H1 (cell line): ENCODE results near the gene GSPT1. TPM values are rescaled to one million over a fixed set of nuclear protein-coding genes. Genes with fewer than 3 reads are reported as not detected.

Experiments used
- CTCF ChIA-PET: fragments of 300-600 bp; sonication (Branson Sonifier 250); formaldehyde crosslinking; loops from one replicate; lab custom pipeline; 2021; ENCODE audit not compliant: partially characterized antibody; lab: Charles Lee
- POLR2A ChIA-PET: fragments of 300-600 bp; sonication (Branson Sonifier 250); formaldehyde crosslinking; loops from one replicate; lab custom pipeline; 2021; ENCODE audit warnings: inconsistent platforms; ENCODE audit not compliant: partially characterized antibody; lab: Charles Lee
- DNase-seq, 2 experiments: peaks; one replicate each; pipeline versions ENCODE4 v3.0.0 to v3.0.0-alpha.2; 2010 to 2022; ENCODE audit warnings: low spot score in 2 of 2, low read depth in 1 of 2, mixed read lengths in 1 of 2
- FAIRE-seq: peaks from 2 replicates; lab custom pipeline; 2011; peaks lifted over from hg19 to GRCh38; lab: Jason Lieb, UNC
- H2AFZ ChIP-seq: 2 replicates; pipeline ENCODE4 v1.8.1; 2012; ENCODE audit warnings: low read length, inconsistent platforms
- H2AK5ac ChIP-seq: 2 replicates; pipeline ENCODE4 v1.6.1; 2013; ENCODE audit warnings: low read depth, low read length
- H2BK120ac ChIP-seq: replicated peaks from 2 replicates; pipeline ENCODE3; 2013; ENCODE audit warnings: low read depth, low read length, inconsistent platforms
- H2BK12ac ChIP-seq: 2 replicates; pipeline ENCODE4 v1.6.1; 2013; ENCODE audit warnings: low read depth, low read length
- H2BK15ac ChIP-seq: 2 replicates; pipeline ENCODE4 v1.6.1; 2013; ENCODE audit warnings: low read length
- H2BK20ac ChIP-seq: 2 replicates; pipeline ENCODE4 v1.6.1; 2013; ENCODE audit warnings: low read length
- H2BK5ac ChIP-seq: 2 replicates; pipeline ENCODE4 v1.6.1; 2013; ENCODE audit warnings: low read depth, low read length
- H3K14ac ChIP-seq: 2 replicates; pipeline ENCODE4 v1.6.1; 2013; ENCODE audit warnings: inconsistent platforms; ENCODE audit not compliant: insufficient read length
- H3K18ac ChIP-seq: 2 replicates; pipeline ENCODE4 v1.6.1; 2013; ENCODE audit warnings: low read length; ENCODE audit errors: extremely low read depth
- H3K23ac ChIP-seq: 2 replicates; pipeline ENCODE4 v1.6.1; 2013; ENCODE audit warnings: inconsistent platforms; ENCODE audit not compliant: insufficient read length
- H3K23me2 ChIP-seq: 2 replicates; pipeline ENCODE4 v1.6.1; 2013; ENCODE audit warnings: low read depth, low read length
- H3K27ac ChIP-seq: 2 replicates; pipeline ENCODE4 v1.6.1; 2011; ENCODE audit warnings: low read depth, low read length, inconsistent platforms
- H3K27me3 ChIP-seq, 4 experiments: replicated peaks in 1 of 4; 1 replicate in 1 of 4; 2 replicates in 3 of 4; pipeline versions ENCODE4 v1.6.1 to v1.8.1; 2011 to 2013; ENCODE audit warnings: low read length in 3 of 4, mild to moderate bottlenecking in 3 of 4, inconsistent platforms in 2 of 4, mixed read lengths in 2 of 4, moderate library complexity in 1 of 4; ENCODE audit not compliant: control insufficient read depth in 3 of 4, insufficient read depth in 3 of 4; ENCODE audit errors: extremely low read depth in 1 of 4
- H3K36me3 ChIP-seq, 4 experiments: 2 replicates each; pipeline versions ENCODE4 v1.6.1 to v1.8.1; 2011 to 2013; ENCODE audit warnings: mild to moderate bottlenecking in 4 of 4, low read length in 3 of 4, moderate library complexity in 2 of 4, control low read depth in 1 of 4, inconsistent platforms in 1 of 4; ENCODE audit not compliant: insufficient read depth in 4 of 4, control insufficient read depth in 2 of 4
- H3K4ac ChIP-seq: replicated peaks from 2 replicates; pipeline ENCODE3; 2013; ENCODE audit warnings: low read length, low read depth, mixed read lengths, inconsistent platforms; ENCODE audit not compliant: insufficient read length
- H3K4me1 ChIP-seq, 4 experiments: replicated peaks in 1 of 4; 1 replicate in 1 of 4; 2 replicates in 3 of 4; pipeline versions ENCODE4 v1.6.1 to v1.8.1; 2011 to 2013; ENCODE audit warnings: low read length in 3 of 4, inconsistent platforms in 2 of 4, mixed read lengths in 1 of 4; ENCODE audit not compliant: insufficient read depth in 4 of 4, control insufficient read depth in 3 of 4
- H3K4me2 ChIP-seq, 2 experiments: 2 replicates each; pipeline versions ENCODE4 v1.6.1 to v1.8.1; 2011 to 2013; ENCODE audit warnings: low read depth in 2 of 2, low read length in 2 of 2, control low read depth in 1 of 2, inconsistent platforms in 1 of 2, mild to moderate bottlenecking in 1 of 2; ENCODE audit not compliant: insufficient read depth in 1 of 2
- H3K4me3 ChIP-seq, 4 experiments: fragments of 200-600, 300-600 bp in 1 of 4; sonication (generic), shearing (Covaris generic), sonication (Bioruptor Twin) in 1 of 4; 2 replicates each; pipeline versions ENCODE4 v1.5.1 to v1.8.1; 2011 to 2016; ENCODE audit warnings: low read length in 4 of 4, low read depth in 3 of 4, control low read depth in 2 of 4, inconsistent platforms in 2 of 4, mild to moderate bottlenecking in 2 of 4, mixed read lengths in 1 of 4, moderate library complexity in 1 of 4; ENCODE audit not compliant: insufficient read depth in 2 of 4; ENCODE audit errors: extremely low read depth in 1 of 4
- H3K56ac ChIP-seq: replicated peaks from 2 replicates; pipeline ENCODE3; 2013; ENCODE audit warnings: low read depth, mild to moderate bottlenecking, mixed read lengths, low read length, inconsistent platforms; ENCODE audit not compliant: insufficient read length
- H3K79me1 ChIP-seq: 2 replicates; pipeline ENCODE4 v1.6.1; 2013; ENCODE audit warnings: low read depth, low read length, control low read depth
- H3K79me2 ChIP-seq, 2 experiments: 2 replicates each; pipeline versions ENCODE4 v1.6.1 to v1.8.1; 2012 to 2013; ENCODE audit warnings: low read length in 2 of 2, mild to moderate bottlenecking in 2 of 2, inconsistent platforms in 1 of 2; ENCODE audit not compliant: insufficient read depth in 2 of 2, control insufficient read depth in 1 of 2
- H3K9ac ChIP-seq, 4 experiments: replicated peaks in 1 of 4; 1 replicate in 1 of 4; 2 replicates in 3 of 4; pipeline versions ENCODE4 v1.6.1 to v1.8.1; 2011 to 2013; ENCODE audit warnings: low read depth in 3 of 4, low read length in 3 of 4, control low read depth in 2 of 4, mild to moderate bottlenecking in 2 of 4, moderate library complexity in 2 of 4, inconsistent platforms in 1 of 4; ENCODE audit errors: extremely low read depth in 1 of 4
- H3K9me3 ChIP-seq, 2 experiments: 2 replicates each; pipeline versions ENCODE4 v1.6.1 to v1.8.1; 2012 to 2013; ENCODE audit warnings: mild to moderate bottlenecking in 2 of 2, moderate library complexity in 2 of 2, control low read depth in 1 of 2, inconsistent platforms in 1 of 2, low read depth in 1 of 2, low read length in 1 of 2, mixed read lengths in 1 of 2; ENCODE audit not compliant: insufficient read depth in 2 of 2
- H4K20me1 ChIP-seq, 2 experiments: replicated peaks in 1 of 2; 2 replicates each; pipeline versions ENCODE3 to v1.8.1; 2011 to 2013; ENCODE audit warnings: inconsistent platforms in 2 of 2, low read length in 2 of 2, mild to moderate bottlenecking in 1 of 2; ENCODE audit not compliant: insufficient read depth in 2 of 2, control insufficient read depth in 1 of 2
- H4K5ac ChIP-seq: 2 replicates; pipeline ENCODE4 v1.6.1; 2013; ENCODE audit warnings: low read length, low read depth, mixed read lengths, inconsistent platforms; ENCODE audit not compliant: insufficient read length
- H4K8ac ChIP-seq: 2 replicates; pipeline ENCODE4 v1.8.0; 2013; ENCODE audit warnings: mild to moderate bottlenecking, moderate library complexity, low read length, inconsistent platforms; ENCODE audit not compliant: insufficient read depth; ENCODE audit errors: extremely low read depth
- H4K91ac ChIP-seq: replicated peaks from 2 replicates; pipeline ENCODE3; 2013; ENCODE audit warnings: low read length, mixed read lengths, inconsistent platforms; ENCODE audit not compliant: insufficient read length
- BACH1 ChIP-seq: IDR thresholded peaks from 2 replicates; pipeline ENCODE4 v1.6.1; 2012; ENCODE audit warnings: low read length, improper control_type of control experiment
- BCL11A ChIP-seq, 2 experiments: IDR thresholded peaks; one replicate each; pipeline ENCODE4 v1.6.1; 2011; ENCODE audit warnings: low read depth in 2 of 2, low read length in 2 of 2, mild to moderate bottlenecking in 2 of 2
- CEBPB ChIP-seq: IDR thresholded peaks from 2 replicates; pipeline ENCODE4 v1.6.1; 2012; ENCODE audit warnings: low read depth, low read length
- CREB1 ChIP-seq: IDR thresholded peaks from 2 replicates; pipeline ENCODE4 v1.6.1; 2012; ENCODE audit warnings: inconsistent platforms
- FOSL1 ChIP-seq: IDR thresholded peaks from 2 replicates; pipeline ENCODE4 v1.6.1; 2011; ENCODE audit warnings: mild to moderate bottlenecking, low read depth, low read length, moderate library complexity; ENCODE audit not compliant: insufficient read depth
- JUN ChIP-seq: IDR thresholded peaks from 2 replicates; pipeline ENCODE4 v1.6.1; 2011; ENCODE audit warnings: low read depth, mild to moderate bottlenecking, improper control_type of control experiment, low read length
- KDM4A ChIP-seq: IDR thresholded peaks from one replicate; pipeline ENCODE4 v1.7.1; 2012; ENCODE audit warnings: low read depth, mild to moderate bottlenecking, moderate library complexity, low read length, inconsistent platforms; ENCODE audit not compliant: severe bottlenecking
- KDM5A ChIP-seq: fragments of 200-600 bp; IDR thresholded peaks from 2 replicates; pipeline ENCODE4 v1.7.1; 2012; ENCODE audit warnings: mild to moderate bottlenecking, low read length, inconsistent platforms, mixed read lengths
- RAD21 ChIP-seq, 2 experiments: IDR thresholded peaks in 1 of 2; conservative IDR thresholded peaks in 1 of 2; 2 replicates each; pipeline ENCODE4 v1.6.1; 2011; ENCODE audit warnings: low read depth in 2 of 2, low read length in 2 of 2, improper control_type of control experiment in 1 of 2, inconsistent platforms in 1 of 2, mild to moderate bottlenecking in 1 of 2, moderate library complexity in 1 of 2
- RNF2 ChIP-seq: fragments of 200-900, 300-1000 bp; sonication (generic); IDR thresholded peaks from 2 replicates; pipeline ENCODE4 v1.7.1; 2016; ENCODE audit warnings: borderline replicate concordance, low read depth, mild to moderate bottlenecking, antibody characterized with exemption, low read length; ENCODE audit not compliant: poor library complexity, severe bottlenecking; ENCODE audit errors: missing control alignments
- SIRT6 ChIP-seq: IDR thresholded peaks from one replicate; pipeline ENCODE4 v1.7.1; 2012; ENCODE audit warnings: low read length, inconsistent platforms
- SP4 ChIP-seq: IDR thresholded peaks from 2 replicates; pipeline ENCODE4 v1.6.1; 2012; ENCODE audit warnings: low read length, inconsistent platforms
- YY1 ChIP-seq: IDR thresholded peaks from 2 replicates; pipeline ENCODE4 v1.6.1; 2011; ENCODE audit warnings: low read depth, mild to moderate bottlenecking, low read length
- WGBS, 2 experiments: shearing (Covaris generic) in 1 of 2; methylation state at CpG; one replicate each; pipeline versions ENCODE4 v1.1.6 to v1.1.7; 2013 to 2015; ENCODE audit warnings: low lambda C conversion rate in 2 of 2, mixed read lengths in 2 of 2, inconsistent platforms in 1 of 2, low coverage in 1 of 2, missing lambda C conversion rate in 1 of 2; ENCODE audit not compliant: insufficient replicate concordance in 2 of 2, insufficient coverage in 1 of 2, insufficient read length in 1 of 2; ENCODE audit errors: extremely low coverage in 1 of 2, missing lambda C conversion rate in 1 of 2; 5-methylcytosine and 5-hydroxymethylcytosine counted together
- polyA plus RNA-seq, 7 experiments: library from polyadenylated mRNA; depleted of rRNA in 3 of 7; stranded (reverse) in 5 of 7; unstranded in 2 of 7; fragments of >200 nt in 5 of 7; fragments of 200-250 nt in 2 of 7; gene quantifications; 1 replicate in 5 of 7; 2 replicates in 1 of 7; 4 replicates in 1 of 7; pipeline versions ENCODE4 v1.2.1 to v1.2.3, GENCODE V29; 2011 to 2013; ENCODE audit warnings: missing spikeins in 2 of 7, mixed read lengths in 2 of 7
- total RNA-seq: library from RNA; stranded (reverse); fragmentation: NEBNext Ultra II Directional; extraction: Animal tissue kit (Norgen Biotek cat#: 25700); gene quantifications from 2 replicates; pipeline ENCODE4 v1.2.1, GENCODE V29; 2021
- TF ChIP-seq, protein P1 (sequence below): IDR thresholded peaks from 2 replicates; pipeline ENCODE4 v1.6.1; 2012; ENCODE audit warnings: inconsistent platforms

The GSPT1 gene
- total and polyA plus RNA-seq, 2 of the 8 experiments (the other 6 are each of a cell fraction or from before 2014, with no cell fraction given) = 51.0 to 204 TPM

DNA sequence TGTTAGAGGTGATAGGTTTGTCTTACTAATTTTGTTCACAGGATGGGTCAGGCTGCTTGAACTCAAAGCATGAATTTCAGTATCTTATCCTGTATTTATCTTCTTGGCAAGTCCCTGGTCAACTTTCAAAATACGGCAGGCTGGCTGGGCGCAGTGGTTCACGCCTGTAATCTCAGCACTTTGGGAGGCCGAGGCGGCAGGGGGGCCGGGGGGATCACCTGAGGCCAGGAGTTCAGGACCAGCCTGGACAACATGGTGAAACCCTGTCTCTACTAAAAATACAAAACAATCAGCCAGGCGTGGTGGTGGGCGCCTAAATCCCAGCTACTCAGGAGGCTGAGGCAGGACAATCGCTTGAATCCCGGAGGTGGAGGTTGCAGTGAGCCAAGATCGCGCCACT is 39.5 kb downstream of the GSPT1 start:
- H3K23me2 ChIP-seq = no peaks in the 10 kb centered on the region
- no peak overlapping the region for H3K56ac ChIP-seq
- H2AK5ac ChIP-seq = no peak overlapping the region
- H2BK15ac ChIP-seq = no peak overlapping the region
- no peak overlapping the region for H3K18ac ChIP-seq
- FAIRE-seq (no peak), DNase-seq (no peak)
- no peak overlapping the region for H3K4me2 ChIP-seq
- H2BK120ac ChIP-seq = no peak overlapping the region
- no peaks in the 10 kb centered on the region for H3K27me3 ChIP-seq
- H3K9me3 ChIP-seq = no peaks in the 10 kb centered on the region
- H3K79me1 ChIP-seq = no peaks in the 10 kb centered on the region
- WGBS, 2 experiments = 93% methylated on average over 12 of the region's 12 CpGs; no CpG with 5 or more reads in 1 of the 2 experiments
- H4K5ac ChIP-seq = no peak overlapping the region
- no peak overlapping the region for H4K8ac ChIP-seq
- H3K36me3 ChIP-seq = peaks cover 2 to 66% (median 42%) of the 10 kb centered on the region in 4 experiments; a peak in 7 of 8 replicates
- no peak overlapping the region for H2AFZ ChIP-seq
- H3K4me3 ChIP-seq = no peak overlapping the region
- no peaks in the 10 kb centered on the region for H4K20me1 ChIP-seq
- no peak overlapping the region for H4K91ac ChIP-seq
- no peak overlapping the region for H3K4ac ChIP-seq
- H3K4me1 ChIP-seq = no peaks in the 10 kb centered on the region
- no peak overlapping the region for H3K9ac ChIP-seq
- no peak overlapping the region for H3K27ac ChIP-seq
- no peak overlapping the region for H2BK5ac ChIP-seq
- ChIA-PET POLR2A (interaction anchor here (1.0 kb wide), 1 partner anchor 25 kb away, joined by 3 read pairs; the partner anchor contains the start of gene RSL1D1), CTCF (interaction anchor here (0.8 kb wide), 1 partner anchor 13 kb away, joined by 3 read pairs; no protein-coding TSS in a partner anchor)
- no peak overlapping the region for H3K23ac ChIP-seq
- H3K79me2 ChIP-seq = no peaks in the 10 kb centered on the region
- H2BK20ac ChIP-seq = no peak overlapping the region
- no peak overlapping the region for H2BK12ac ChIP-seq
- no peak overlapping the region for H3K14ac ChIP-seq
- TF ChIP-seq BACH1 (no peak), SP4 (no peak), SIRT6 (no peak), CREB1 (no peak), KDM5A (no peak), BCL11A (IDR thresholded peaks at IDR 0.05; ENCODE audit: low read depth in 2 of 2, low read length in 2 of 2) (no peak), FOSL1 (no peak), KDM4A (no peak), YY1 (no peak), JUN (no peak), RNF2 (no peak), RAD21 (IDR thresholded peaks at IDR 0.05 in 1 of 2, conservative IDR thresholded peaks at IDR 0.05 in 1 of 2; ENCODE audit: low read depth in 2 of 2, low read length in 2 of 2) (no peak), CEBPB (no peak)
- TF ChIP-seq, protein P1, sequence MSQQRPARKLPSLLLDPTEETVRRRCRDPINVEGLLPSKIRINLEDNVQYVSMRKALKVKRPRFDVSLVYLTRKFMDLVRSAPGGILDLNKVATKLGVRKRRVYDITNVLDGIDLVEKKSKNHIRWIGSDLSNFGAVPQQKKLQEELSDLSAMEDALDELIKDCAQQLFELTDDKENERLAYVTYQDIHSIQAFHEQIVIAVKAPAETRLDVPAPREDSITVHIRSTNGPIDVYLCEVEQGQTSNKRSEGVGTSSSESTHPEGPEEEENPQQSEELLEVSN = no peak
